ENCODE measurements around the gene NELL1.

Gene NELL1

DNA sequence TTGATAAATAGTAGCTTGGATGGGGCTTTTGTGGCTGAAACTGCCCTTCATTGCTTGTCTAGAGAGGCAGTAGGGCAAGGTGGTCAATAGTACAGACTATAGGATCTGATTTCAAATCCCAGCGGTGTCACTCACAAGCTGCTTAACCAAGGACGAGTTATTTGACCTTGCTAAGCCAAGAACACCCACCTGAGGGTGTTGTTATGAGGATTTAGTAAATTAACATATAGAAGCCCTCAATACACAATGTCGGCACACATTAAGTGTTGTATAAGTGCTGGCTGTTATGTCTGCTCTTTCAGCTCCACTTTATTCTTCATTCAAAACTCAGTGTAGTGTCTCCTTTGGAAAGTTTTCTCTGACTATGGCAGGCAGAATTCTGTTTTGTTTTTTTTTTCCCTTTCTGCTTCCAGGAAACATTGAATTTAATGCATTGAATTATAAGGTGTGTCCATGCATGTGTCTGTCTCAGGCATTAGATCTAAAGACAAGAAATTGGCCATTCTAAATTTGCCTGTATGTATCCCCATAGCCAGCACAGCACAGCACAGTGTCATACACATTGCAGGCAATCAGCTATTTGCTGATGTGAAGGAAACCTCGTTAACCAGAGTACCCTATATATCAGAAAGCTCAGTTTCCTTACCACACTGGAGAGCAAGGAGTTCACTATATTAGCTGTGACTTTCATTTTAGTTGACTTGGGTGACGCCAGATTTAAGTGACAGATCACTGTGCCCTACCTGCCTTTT, 212.1 kb downstream of the NELL1 start:
- no peak for DNase-seq

DNA sequence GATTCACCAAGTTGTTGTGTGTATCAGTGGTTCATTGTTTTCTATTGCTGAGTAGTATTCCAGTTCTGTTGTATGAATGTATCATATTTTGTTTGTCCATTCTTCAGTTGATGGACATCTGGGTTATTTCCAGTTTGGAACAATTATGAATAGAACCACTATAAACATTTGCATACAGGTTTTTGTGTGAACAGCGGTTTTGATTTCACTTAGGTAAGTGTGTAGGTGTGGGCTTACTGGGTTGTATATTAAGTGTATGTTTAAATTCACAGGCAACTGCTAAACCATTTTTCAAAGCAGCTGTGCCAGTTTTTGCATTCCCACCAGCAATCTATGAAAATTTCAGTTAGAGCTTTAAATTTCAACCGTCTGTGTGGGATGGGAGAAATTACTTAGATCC, 217.8 kb downstream of the NELL1 start:
- no peak for DNase-seq

DNA sequence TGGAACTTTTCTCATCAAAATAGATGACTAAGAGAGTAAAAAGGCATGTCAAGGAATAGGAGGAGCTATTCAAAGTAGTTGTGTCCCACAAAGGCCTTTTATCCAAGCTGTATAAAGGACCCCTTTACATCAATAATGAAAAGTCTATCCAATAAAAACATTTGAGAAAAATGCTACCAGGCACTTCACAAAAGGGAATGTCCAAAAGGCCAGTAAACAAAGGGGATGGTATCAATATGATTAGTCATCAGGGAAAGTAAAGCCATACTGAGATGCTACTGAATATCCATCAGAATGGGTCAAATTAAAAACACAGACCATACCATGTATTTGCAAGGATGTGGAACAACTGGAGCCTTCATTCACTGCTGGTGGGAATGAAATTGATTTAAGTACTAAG, 224.9 kb downstream of the NELL1 start:
- DNase-seq, result no peak

DNA sequence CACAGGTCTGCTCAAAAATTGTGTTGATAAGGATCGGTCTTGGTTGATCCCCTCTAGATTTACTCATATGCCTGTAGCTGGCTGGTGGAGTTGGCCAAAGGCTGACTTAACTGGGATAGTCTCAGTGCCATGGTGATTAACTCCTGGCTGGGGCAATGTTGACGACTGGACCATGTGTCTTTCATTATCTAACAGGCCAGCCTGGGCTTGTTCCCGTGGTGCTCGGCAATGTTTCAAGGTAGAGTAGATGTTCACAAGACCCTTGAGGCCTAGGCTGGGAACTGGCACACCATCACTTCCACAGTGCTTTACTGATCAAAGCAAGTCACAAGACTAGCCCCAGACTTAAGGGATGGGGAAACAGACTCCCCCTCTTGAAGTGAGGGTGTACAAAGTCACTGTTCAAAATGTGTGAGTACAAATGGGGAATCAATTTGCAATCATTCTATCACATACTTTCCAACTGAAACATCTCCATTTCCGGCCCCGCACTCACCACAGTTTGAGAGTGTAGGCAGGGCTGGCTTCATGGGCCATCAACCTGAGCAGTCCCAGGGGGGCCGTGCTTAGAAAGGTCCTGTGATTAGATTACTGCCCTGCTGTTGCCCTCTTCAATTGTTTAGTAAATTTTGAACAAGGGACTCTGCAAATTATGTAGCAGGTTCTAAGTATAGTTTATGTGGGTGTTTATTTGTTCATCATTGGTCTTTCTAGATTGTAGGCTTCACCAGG, 240.8 kb downstream of the NELL1 start:
- DNase-seq, result no peak

DNA sequence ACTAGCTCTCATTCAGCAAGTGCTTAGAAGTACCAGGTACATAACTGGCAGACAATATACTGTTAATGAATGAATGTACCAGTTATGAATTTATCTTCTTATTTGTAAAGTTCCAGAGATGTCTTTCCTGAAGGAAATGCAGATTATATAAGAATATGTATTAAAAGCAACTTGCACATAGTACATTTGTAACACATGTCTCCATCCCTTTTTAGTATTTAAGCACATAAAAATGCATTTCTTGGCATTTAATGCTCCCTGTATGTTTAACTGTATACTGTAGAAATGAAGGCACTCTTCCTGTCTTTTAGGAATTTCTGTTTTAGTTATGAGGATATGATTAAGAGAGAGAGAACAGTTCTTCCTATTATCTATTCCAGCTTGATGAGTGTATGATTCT, 241.3 kb downstream of the NELL1 start:
- DNase-seq, result no peak

DNA sequence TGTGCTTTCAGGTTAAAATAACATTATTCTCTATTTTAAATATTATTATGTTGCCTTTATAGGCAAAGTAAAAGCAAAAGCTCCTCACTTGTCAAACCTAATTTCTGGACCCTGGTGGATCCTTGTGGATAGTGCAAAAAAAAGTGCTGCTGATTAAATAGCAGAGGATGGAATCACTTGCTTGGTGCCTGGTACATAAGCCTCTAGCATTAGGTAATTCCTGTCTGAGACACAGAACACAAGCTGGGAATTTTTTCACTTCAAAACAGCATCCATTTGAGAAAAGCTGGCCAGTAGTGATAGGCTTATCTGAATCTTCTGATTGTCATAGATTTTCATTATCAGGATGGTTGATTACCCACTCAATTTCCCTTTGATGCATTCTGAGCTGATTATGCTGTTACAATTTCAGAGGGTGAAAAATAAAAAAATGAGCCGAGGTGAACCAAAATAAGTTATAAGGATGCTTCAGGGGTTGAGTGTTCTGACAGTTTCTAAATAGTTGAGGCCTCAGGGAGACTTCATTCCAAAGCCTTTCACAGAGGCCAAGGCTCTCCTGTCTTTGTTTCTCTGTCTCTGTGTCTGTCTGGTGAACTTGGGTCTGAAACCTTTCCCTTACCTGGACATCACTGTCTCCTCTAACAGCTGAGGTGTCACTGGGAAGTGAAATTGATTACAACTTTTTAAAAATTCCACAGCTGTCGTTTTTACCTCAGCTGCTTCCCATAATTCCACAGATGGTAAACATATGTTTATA, 242.9 kb downstream of the NELL1 start:
- DNase-seq, result no peak

DNA sequence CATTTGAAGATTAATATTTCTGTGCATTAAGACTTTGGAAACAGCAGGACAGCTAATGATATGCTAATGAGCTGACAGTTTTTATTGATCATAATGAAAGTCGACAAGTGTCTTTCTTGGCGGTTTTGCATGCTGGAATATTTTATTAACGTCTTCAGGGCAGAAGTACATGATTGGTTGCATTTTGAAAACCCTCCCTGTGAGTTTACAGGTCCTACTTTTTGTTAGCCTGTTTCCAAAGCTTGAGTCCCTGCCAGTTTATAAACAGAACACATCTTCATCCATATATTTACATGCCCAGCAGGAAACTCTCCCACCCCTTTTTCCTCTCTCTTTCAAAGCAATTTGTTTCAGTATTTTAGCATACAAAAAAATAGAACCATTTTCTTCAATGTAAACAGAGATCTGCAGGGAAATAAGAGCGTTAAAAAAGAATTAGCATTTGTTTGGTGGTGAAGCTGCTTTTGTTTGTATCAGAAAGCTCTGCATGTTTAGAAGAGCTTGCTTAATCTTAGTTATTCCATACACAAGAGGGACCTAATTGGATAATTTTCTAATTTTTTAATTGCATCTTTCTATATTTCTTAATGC, 243.6 kb downstream of the NELL1 start:
- DNase-seq, result no peak

DNA sequence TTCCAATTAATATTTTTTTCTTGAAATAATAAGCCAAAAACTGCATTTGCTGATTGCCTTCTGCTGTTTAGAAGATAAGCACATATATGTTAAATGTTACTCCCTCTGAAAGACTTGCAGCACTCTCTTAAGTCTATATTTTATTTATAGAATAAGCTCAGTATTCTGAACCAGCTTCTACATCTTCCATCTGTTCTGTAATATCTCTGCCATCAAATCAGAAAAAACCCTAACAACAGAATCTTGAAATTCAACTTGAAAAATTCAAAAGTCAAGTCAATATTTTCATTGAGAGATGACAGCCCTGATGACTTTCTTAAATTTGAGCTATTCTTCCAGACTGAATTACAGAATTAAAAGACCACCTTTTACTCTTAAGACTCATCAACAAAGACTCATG, 247.9 kb downstream of the NELL1 start:
- no peak for DNase-seq

DNA sequence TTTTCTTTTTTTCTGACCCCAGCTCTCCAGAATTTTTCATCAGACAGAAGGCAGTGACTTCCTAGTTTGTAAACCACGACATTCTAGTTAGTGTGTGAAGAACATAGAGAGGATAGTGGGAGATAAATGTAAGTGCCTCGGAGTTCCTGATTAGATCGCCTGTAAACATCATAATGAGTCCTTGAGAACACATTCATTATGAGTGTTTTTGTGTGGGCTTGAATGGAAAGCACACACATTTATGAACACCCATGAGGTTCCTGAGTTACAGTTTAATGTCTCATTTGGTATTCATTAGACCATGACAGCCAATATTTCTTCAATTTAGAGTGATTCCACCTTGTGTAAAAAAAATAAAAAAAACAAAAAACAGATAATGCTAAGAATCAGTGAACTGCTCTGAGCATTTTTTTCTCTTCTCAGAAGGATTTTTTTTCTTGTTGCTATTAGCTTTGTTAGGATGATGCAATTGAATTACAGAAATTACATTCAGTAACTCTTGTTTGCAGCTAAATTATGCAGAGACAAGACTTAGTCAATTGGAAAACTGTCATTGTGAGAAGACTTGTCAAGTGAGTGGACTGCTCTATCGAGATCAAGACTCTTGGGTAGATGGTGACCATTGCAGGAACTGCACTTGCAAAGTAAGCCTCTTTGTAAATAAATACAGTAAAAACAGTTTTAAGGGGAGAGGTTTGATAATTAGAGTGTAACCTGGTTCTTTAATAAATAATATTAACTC, 257.6 kb downstream of the NELL1 start:
- no peak for DNase-seq

DNA sequence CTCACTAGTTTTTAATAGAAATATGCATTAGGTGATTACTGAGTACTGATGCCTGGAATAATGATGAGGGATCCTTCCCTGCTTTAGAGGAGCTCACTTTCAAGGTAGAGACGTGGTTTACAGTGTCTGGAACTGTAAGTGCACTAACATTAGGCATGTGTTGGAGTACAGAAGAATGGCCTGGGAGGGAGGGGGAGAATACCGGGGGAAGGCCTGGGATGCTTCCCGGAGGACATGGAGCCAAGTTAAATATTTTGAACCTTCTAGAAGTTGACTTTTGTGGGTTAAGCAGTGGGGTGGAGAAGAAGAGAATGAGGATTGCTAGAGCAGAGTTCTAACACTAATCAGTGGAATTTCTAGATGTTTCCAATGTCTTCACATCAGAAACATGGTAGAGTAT, 261.6 kb downstream of the NELL1 start:
- no peak for DNase-seq

DNA sequence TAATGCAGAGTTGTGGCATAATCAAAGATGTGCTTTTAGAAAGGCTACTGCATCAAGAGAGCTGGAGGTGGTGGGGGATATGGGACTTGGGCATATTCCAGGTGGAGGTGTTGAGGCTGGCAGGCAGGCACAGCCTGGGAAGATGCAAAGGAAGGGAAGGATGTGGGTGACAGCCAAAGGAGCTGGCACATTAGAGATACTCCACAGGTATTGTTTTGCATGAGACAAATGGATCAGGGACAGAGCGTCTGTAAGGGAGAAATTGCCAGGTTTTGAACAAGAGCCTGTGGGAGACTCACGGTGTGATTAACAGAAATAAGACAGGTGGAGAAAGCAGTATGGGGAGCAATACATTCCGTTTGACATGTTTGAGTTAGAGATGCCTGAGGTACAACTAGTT, 263.7 kb downstream of the NELL1 start:
- DNase-seq, result no peak

DNA sequence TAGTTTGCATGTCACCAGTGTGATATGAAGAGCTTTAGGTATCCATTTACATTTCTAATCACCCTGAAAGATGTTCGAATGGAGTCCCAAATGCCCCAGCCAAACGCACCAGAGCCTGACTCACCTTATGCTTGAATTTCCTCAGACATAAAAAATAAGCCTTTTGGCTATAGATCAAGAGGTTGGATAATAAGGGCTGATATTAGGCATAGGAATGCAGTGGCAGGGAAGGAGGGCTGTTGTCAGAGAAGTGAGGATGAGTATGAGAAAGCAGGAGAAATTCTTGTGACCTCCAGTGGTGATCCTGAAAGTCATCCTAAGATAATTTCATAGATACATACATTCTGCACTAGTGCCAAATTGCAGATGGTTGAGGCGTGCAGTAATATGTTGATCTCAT, 264.6 kb downstream of the NELL1 start:
- DNase-seq, result no peak

DNA sequence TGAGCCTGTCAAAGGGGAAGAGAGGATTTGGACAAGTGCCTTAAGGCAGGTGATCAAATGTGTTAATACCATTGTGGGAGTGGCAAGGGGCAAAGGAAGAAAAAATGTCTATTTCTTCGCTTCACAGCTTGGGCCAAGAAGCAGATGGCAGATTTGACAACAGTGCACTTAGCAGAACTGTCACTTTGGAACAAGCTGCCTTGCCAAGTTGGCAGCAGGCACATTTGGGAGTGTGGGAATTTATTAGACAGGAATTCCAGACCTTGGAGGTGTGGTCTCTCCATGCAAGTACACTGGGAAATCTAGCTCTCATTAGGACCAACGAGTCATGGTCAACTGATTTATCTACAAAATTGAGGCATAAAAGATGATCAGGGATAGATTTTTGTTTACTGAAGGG, 265.1 kb downstream of the NELL1 start:
- DNase-seq, result no peak

DNA sequence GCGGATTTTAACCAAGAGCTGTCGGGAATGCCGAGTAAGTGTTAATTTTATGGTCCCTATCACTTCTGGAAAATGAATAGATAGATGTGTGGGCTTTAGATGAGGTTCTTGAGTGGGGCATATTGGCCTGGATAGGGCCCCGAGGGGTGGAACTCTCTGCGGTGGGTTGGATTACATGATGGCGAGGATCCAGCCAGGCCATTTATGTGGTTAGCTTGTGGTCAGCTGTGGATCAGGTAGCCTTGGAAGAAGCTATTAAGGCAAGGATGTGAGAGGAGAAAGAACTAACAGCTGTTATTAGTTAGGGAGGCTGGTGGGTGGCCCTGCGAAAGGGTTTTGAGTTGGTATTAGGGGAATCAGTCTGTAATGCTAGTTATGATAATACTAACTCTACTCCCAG, 268.4 kb downstream of the NELL1 start:
- DNase-seq, result no peak

DNA sequence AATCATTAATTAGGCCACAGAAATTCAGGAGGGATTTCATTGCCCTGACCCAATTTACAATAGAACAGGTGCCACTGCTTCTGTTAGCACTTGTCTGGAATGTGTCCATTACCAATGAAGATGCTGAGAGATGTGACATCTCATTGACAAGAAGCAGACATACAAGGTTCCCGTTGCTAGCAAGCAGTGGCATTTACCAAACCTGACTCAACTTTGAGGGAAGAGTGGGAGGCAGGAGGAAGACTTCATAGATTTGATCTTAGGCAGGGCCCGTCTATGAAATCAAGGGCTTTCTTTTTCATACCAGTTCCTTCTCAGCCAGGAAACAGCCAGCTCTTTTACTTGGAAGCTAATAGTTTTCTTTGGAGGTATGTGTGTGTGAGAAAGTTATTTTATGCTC, 280.2 kb downstream of the NELL1 start:
- no peak for DNase-seq

DNA sequence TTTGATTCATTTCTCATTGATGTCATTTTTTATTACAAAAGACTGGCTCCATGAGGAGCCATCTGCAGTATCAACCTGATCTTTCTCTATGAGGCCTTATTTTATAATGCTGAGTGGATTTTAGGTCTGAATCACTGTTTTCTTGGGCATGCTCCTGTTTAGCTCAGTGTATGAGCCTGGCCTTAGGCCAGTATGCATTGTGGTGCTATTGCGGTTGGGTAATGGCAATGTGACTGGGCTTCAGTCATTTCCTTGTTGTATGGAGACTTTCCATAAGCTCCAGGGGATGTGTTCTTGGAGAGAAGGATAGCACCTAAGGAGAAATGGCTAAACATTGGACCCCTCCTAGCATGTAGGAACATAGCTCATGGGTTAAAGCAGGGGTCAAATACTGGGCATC, 293.2 kb downstream of the NELL1 start:
- no peak for DNase-seq

DNA sequence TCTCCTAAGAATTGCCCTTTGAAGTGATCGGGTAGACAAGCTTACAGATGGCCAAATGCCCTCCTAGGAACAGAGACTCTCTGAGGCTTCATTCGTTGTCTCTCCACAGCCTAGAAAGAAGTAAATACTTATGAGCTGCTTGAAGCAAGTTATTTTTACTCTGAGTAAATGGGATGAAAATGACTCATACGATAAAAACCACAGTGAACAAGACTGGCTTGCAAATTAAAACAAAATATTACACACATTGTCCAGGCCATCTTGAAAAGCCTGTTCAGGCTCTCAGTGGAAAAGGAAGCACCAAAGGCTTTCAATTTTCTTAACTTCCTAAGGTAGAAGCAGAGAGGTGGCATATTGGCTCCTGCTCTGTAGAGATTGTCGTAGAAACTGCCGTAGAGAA, 294.2 kb downstream of the NELL1 start:
- no peak for DNase-seq

DNA sequence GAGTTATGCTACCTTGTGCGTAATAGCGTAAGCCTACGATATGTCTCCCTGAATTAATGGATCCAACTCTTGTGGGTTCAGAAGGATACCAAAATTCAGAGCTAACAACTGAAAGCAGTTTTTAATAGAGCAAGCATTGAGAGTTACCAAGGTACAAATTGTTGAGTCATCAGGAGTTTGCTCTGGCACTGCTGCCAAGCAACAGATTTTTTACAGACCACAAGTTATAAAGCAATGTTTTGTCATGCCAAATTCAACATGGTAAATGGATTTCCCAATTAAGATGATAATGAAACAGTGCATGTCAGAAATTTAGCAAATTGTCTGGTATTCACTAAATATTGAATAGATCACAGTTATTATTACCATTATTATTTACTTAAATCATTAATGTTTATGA, 295.6 kb downstream of the NELL1 start:
- no peak for DNase-seq

DNA sequence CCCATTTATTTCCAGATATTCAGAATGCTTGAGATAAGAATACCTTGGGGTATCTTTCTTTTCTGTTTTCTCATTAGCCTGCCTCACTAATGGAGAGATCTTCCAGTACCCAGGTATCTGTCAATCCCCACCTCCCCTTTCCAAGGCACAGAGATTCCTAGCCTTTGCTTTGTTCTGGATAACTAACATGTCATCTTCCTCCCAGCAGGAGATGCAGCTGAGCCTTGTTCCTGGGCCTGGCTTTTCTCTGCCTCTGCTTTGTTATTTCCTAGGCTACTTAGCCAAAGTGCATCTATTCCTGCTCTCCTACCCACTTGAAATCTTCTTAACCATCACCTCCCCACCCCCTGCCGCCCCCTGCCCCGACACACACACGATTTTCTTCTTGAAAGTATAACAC, 297.1 kb downstream of the NELL1 start:
- no peak for DNase-seq

DNA sequence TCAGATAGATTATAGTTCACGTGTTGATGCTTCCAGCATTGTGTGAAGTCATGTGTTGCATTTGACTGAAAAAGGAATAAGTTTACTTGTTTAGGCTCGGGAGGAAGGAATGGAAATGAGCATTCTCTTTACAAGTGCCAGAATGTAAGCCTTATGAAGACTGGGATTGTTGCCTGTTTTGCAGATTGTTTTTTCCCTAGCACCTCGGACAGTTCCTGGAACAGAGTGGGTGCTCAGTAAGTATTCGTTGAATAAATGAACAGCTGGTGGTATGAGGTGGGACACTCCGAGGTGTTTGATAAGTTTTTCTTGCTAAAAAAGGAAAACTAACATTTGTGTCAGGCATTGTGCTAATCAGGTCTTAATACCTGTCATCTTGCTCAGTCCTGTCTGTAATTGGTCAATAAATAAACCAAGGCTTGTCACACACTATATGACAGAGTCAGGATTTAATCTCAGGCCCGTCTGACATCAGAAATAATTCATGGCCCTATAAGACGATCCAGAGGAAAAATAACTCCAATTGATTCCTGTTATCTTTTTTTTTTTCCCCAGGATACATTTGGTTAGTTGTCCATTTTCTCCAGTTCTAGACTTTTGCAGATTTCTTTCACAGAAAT, 304.7 kb downstream of the NELL1 start:
- DNase-seq, result no peak

DNA sequence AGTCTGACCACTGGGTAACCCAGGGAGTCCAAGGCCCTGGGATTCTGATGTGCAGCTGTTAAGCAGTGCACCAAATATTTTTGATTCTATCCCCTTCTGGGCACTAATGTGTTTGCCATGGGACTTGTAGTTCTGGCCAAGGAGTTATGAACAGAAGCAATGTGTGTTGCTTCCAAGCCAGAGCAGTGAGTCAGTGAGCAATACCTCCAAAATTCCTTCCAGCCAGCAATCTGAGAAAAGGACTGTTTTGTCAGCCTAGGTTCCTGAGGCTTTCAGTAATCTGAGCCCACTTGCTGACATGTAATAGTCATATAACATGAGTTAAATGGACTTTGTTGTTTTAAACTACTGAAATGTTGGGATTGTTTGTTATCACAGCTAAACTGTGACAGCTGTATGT, 311.4 kb downstream of the NELL1 start:
- DNase-seq, result no peak

DNA sequence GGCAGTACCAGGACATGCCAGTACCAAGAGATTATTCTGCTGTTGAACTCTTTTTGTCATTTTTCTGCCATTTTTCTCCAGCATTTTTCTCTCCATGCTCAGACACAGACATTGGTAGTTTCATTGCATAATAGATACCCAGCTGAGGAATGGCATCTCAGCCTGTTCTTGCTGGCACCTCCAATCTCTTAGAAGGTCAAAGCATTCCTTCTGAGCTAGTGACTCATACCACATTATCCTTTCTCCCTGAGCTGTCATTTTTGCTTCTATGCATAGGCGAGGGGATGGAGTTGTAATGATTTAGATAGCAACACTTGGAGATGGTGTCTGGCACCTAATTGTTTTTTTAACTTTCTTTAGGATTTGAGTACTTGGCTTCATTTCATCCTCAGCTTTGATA, 321.1 kb downstream of the NELL1 start:
- no peak for DNase-seq

DNA sequence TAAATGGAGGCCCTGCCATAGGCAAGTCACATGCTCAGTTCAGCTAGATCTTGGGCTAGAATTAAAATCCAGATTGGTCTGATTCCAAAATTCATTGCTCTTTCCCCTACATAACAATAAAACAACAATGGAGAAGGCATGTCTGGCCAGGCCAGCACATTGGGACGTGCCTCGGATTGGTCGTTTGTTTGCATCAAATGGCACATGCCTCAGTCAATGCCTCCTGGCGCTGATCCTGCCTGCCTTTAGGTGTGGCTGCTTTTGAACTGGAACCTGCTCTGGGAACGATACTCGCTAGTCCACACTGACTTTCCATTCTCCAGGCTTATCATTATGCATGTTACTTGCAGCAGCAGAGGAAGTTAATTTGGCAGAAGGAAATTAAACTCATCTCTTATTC, 322.1 kb downstream of the NELL1 start:
- DNase-seq, result no peak
